Dermis blood vessel endothelial cell (primary cell): Measurements from ENCODE around the gene MCMBP. TPM values are rescaled to one million over a fixed set of nuclear protein-coding genes. Genes with fewer than 3 reads are reported as not detected.
"Not testable (repeated sequence)": the region's sequence is repeated elsewhere in the genome, so short reads cannot be mapped to it uniquely, and the experiment has no call there.

Experiments
- DNase-seq: peaks from one replicate; pipeline ENCODE4 v3.0.0; 2010
- total RNA-seq: library from RNA; depleted of rRNA; stranded (reverse); fragments of >200 nt; gene quantifications from 2 replicates; pipeline ENCODE4 v1.2.3, GENCODE V29; 2014

MCMBP gene
- total RNA-seq, 1 donor from 2014 or later, result 76.4 TPM

DNA sequence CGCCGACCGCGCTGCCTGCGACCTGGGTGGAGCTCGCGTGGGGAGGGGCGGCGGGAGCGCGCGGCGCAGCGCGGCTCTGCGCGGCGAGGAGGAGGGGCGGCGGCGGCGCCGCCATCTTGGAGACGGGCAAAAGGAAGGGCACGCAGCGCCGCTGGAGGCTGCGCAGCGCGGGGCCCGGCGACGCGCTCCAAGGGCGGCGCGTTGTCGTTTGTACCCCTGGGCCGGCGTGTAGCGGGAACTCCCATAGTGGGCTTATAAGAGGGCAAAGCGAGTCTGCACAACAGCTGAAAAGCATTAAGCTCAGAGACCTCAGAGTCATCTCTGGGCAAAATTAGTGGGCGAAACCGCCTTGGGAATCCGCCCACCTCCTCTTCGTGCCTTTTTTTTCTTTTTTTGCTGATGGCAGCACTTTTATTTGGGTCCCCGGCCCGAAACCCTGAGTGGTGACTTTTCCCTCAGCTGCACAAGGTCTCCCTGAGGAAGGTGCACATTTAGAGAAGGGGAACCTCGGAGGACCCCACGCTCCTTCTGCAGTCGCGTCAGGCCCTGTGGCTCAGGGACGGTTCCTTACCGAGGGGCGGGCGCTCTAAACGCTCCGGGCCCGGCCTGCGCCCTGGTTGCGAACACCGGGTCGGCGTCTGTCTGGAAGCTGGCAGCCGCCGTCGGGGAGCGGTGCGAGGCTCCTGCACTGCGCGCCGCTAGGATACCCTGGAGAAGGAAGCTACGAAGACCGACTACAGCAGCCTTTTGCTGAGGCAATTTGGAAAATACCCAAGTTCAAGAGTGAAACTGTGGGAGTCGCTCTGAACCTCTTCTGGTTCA, 428 bp upstream of the MCMBP start:
- peak; percentile 93 for DNase-seq

DNA sequence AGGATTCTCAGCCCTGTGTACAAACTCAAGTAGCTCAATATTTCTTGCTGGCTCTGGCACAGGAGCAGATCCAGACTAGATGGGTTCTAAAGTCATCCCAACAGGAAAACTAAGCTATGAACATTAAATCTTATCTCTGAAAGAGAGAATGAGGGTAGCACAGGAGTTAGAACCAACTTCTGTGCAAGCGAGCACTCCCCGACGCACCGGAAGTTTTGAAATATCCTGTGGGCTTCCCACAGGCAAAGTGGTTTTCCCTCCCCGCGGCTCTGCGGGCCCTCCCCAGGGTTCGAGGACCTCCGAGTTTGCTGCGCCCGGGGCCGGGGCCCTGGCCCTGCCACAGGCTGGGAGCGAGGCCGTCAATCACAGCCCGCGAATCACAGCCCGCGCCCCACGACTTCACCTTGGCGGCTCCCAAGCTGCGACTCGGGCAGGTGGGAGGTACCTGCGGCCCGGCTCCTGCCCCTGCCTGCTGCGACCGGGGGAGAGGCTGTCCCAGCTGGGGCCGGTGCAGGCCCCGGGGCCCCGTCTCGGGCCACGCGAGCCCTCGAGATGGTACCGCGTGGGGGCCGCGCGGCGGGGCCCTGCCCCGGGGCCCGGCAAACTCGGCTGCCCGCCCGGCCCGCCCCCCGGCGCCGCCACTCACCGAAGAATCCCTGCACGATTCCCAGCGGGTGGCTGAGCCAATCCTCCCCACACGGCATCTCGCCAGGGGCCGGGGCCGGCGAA, 598 bp downstream of the MCMBP start:
- peak; percentile 51 for DNase-seq

GRCh38 chr10:119869398-119869797, 3.2 kb downstream of the MCMBP start:
- not testable (repeated sequence) for DNase-seq

DNA sequence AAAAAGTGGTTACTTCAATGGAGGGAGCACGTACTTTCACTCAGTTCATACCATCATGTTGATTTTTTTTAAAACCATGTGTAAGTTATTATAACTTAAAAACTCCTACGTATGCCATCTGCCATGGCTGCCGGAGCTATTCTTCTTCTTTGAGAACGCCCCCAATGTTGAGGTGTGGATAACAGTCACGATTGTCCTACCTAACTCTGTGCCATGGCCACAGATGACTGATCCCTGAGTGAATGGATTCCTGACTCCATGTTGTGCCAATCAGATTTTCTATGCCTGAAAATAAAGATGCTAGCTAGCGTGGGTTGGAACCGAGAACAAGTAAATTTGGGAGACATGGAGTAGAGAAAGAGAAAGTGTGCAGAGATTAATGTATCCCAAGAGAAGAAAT, 5.3 kb downstream of the MCMBP start:
- no peak for DNase-seq

GRCh38 chr10:119865699-119866240, 6.9 kb downstream of the MCMBP start:
- no peak for DNase-seq

DNA sequence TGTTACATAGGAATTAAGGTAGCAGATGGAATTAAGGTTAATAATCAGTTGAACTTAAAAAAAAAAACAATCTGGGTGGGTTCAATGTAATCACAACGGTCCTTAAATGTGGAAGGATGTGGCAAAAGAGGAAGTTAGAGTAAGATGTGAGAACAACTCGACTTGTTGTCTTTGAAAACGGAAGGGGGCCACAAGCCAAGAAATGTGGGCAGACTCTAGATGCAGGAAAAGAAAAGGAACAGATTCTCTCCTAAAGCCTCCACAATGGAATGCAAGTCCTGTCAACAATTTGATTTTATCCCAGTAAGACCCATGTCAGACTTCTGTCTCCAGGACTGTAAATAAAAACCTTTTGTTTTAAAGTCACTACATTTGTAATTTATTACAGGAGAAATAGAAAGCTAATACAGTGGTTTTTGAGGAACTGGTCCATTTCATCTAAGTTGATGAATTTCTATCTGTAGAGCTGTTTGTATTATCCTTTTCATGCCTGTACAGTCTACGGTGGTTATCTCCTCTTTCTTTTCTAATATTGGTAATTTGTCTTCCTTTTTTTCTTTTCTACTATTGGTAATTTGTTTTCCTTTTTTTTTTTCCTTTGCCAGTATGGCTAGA, 8.6 kb downstream of the MCMBP start:
- no peak for DNase-seq

- no peak for DNase-seq
Observed at GRCh38 chr10:119862524-119862923, 10.1 kb downstream of the MCMBP start.

DNA sequence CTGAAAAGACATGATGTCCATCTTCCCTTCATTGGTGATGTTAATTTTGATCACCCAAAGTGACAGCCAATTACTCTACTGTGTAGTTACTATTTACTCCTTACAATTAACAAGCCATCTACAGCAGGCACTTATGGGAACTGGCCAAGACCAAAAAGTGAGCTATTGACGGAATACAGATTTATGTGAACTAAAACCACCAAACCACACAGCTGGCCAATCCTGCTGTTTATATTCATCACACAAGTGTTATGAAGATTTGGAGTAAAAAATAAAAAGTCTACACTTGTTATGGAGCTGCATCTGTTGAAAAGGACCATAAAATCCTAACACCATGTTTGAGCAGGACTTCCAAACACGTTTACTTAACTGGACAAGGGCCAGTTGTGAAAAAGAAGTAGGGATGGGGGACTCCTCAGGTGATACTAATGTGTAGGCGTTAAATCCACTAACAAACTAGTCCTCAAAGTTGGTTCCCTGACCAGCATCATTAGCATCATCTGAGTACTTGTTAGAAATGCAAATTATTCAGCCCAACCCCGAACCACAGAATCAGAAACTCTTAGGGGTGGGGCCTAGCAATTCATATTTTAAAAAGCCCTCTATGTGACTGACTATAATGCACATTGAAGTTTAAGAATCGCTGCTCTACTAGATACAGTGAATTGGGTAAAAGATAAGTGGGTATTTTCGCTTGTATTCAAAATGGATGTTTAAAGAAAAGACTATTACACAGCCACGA, 11.6 kb downstream of the MCMBP start:
- no peak for DNase-seq

DNA sequence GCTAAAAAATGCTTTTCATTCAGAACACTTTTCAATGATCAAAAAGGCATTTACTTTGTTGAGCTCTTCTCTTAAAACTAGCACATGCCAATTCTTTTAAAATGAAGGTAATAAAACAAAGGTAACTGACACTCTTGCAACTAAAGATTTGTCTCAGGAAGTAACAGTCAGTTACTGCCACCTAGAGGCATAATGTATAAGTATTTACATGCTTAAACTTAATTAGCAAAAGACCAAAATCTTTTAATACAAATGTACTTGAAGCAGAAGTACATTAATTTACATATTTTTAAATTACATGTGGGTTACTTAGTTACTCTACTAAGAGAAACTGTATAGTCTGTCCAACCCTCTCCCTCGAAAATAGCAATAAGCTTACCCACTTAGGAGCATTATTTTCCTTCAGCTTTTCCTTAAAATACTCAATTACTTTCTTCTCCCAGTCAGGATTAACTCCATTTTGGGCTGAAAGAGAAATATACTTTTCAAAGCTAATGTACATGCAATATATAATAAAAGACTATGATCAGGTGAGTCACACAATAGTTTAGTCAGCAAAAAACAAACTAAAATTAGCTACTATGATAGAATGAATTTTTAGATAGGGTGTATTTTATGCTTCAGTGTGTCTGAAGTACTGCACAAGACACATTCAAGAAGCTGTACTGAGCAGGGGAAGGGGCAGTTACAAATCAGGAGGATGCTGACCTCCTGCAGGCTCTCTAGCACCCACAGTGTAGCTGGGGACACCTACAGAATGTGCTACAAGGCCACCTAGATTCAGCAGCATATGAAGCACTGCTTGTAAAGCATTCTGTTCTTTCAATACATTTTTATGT, 13.0 kb downstream of the MCMBP start:
- DNase-seq, result peak; percentile 78

DNA sequence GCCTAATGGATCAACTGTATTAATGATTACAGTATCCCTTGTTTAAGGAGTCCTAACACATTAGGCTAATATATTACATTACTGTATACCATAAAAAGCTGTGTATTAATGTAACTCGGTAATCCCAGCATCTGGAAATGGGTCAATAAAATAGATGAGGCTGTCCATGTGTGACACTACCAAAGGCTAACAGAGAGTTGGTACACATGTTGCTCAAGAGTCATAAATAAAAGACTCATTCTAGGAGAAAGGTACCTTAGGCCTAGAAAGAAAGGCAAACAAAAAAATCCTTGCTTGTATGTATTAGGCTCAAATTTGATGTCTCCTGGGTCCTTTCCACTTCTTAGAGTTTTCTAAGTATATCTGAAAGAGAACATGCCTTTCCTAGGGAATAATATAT, 14.6 kb downstream of the MCMBP start:
- DNase-seq, result no peak

- no peak for DNase-seq
Observed at GRCh38 chr10:119853574-119853973, 19.1 kb downstream of the MCMBP start.

- no peak for DNase-seq
Observed at GRCh38 chr10:119852822-119853221, 19.8 kb downstream of the MCMBP start.

- no peak for DNase-seq
Observed at GRCh38 chr10:119852277-119852676, 20.4 kb downstream of the MCMBP start.

DNA sequence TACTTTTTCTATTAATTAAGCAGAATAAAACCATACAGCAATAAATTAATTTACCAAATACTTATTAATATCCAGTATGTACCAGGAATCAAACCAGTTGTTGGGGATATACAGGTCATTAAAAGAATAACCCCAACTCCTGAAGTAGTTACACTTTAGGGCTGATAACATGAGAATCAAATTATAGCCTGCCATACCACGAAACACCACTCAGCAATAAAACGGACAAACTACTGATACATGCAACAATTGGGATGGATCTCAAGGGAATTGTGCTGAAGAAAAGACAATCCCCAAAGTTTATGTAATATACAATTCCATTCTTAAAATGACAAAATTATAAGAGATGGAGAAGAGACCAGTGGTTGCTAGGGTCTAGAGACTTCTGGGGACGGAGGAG, 22.7 kb downstream of the MCMBP start:
- no peak for DNase-seq

DNA sequence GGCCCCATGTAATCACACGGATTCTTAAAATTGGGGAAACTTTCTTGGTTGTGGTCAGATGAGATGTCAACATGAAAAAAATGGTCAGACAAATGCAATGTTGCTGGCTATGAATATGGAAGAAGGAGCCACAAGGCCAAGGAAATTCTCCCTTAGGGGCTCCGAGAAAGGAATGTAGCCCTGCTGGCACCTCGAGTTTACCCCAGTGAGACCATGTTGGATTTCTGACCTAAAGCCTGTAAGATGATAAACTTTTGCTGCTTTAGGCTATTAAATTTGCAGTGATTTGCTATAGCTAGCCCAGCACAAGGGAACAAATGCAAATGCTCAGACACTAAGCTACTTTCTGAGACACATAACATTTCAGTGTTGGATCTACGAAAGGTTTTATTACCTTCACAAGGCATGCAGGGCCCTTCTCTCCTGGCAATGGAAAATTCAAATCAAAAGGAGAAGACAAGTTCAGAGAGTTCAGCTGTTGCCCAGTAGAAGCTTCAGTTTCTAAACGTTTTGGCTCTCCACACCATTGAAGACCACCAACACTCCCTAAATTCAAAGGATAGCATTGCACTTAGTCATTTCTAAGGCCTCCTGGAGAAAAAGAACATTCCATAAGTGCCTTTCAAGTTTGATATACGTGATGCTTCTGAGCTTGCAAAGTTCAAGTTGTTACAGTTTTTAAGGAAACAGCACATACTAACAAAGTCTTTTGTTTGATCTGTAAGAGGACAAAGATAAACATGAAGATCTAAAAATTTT, 23.4 kb downstream of the MCMBP start:
- peak; percentile 8 for DNase-seq

GRCh38 chr10:119845656-119846055, 27.0 kb downstream of the MCMBP start:
- DNase-seq, result no peak

DNA sequence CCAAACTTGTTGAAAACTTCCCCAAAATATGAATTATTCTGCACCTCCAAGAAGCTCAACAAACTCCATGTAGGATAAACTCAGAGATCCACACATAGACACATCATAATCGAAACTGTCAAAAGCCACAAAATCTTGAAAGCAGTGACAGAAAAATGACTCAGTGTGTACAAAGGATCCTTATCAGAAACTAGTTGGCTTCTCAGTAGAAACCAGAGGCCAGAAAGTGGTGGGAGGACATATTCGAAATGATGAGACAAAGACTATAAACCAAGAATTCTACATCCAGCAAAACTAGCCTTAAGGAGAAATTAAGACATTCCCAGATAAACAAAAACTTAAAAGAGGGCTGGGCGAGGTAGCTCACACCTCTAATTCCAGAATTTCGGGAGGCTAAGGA, 38.5 kb downstream of the MCMBP start:
- no peak for DNase-seq

DNA sequence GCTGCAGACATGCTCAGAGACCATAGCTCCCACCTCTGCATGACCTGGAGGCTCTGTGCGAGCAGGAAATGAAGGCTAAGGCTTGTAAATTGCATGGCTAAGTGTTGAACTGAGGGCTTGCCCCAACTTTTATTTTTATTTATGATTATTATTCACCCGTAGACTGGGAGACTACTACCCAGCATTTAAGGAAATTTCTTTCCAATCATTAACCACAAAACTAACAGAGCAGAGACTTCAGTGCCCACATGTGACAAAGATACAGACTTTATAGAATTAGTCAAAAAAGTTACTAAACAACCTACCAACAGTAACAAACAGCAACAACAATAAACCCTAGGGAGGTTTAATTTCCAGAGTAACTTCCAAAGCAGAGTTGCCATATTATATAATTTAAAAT, 39.7 kb downstream of the MCMBP start:
- DNase-seq, result no peak

- no peak for DNase-seq
Observed at GRCh38 chr10:119831656-119832055, 41.0 kb downstream of the MCMBP start.

- DNase-seq, result no peak
Observed at GRCh38 chr10:119830851-119831250, 41.8 kb downstream of the MCMBP start.

- DNase-seq, result no peak
Observed at GRCh38 chr10:119829429-119829828, 43.2 kb downstream of the MCMBP start.
